Ascending aorta (tissue), 2 donors: ENCODE data around the gene ELAC1. TPM values are rescaled to one million over a fixed set of nuclear protein-coding genes. Genes with fewer than 3 reads are reported as not detected.

Experiments
- DNase-seq, 2 donors: peaks; one replicate each; pipeline ENCODE4 v3.0.0-alpha.2; 2019; ENCODE audit warnings: low spot score in 2 of 2
- H3K27ac ChIP-seq, 2 donors: fragments of 200-600 bp; sonication (generic); one replicate each; pipeline ENCODE4 v1.5.1; 2016 to 2017; ENCODE audit warnings: mild to moderate bottlenecking in 1 of 2
- H3K27me3 ChIP-seq: fragments of 200-600 bp; sonication (generic); one replicate; pipeline ENCODE4 v1.5.1; 2017
- H3K36me3 ChIP-seq, 2 donors: fragments of 200-600 bp; sonication (generic); one replicate each; pipeline ENCODE4 v1.5.1; 2016
- H3K4me1 ChIP-seq, 2 donors: fragments of 200-600 bp; sonication (generic); one replicate each; pipeline ENCODE4 v1.5.1; 2016 to 2017; ENCODE audit warnings: mild to moderate bottlenecking in 1 of 2
- H3K4me3 ChIP-seq, 2 donors: fragments of 200-600 bp; sonication (generic); one replicate each; pipeline ENCODE4 v1.5.1; 2016 to 2017; ENCODE audit warnings: mild to moderate bottlenecking in 1 of 2
- H3K9me3 ChIP-seq, 2 donors: fragments of 200-600 bp; sonication (generic); one replicate each; pipeline ENCODE4 v1.5.1; 2016
- intact Hi-C: fragments of 100-400 bp; cut with DNase I; formaldehyde crosslinking; loops from one replicate; pipeline ENCODE4 v1.15.1; 2023
- total RNA-seq: library from RNA; depleted of rRNA; stranded (reverse); fragments of >200 nt; gene quantifications from one replicate; pipeline ENCODE4 v1.1.0, GENCODE V29; 2016
- TF ChIP-seq, protein P1 (sequence below), 3 experiments: fragments of 200-600 bp in 2 of 3; fragments of 450-650 bp in 1 of 3; sonication (generic) in 2 of 3; IDR thresholded peaks; one replicate each; pipeline ENCODE4 v1.5.1; 2016 to 2019; ENCODE audit warnings: antibody characterized with exemption in 3 of 3, mild to moderate bottlenecking in 1 of 3, moderate library complexity in 1 of 3

Gene ELAC1
- total RNA-seq, 1 donor from 2014 or later: not detected

DNA sequence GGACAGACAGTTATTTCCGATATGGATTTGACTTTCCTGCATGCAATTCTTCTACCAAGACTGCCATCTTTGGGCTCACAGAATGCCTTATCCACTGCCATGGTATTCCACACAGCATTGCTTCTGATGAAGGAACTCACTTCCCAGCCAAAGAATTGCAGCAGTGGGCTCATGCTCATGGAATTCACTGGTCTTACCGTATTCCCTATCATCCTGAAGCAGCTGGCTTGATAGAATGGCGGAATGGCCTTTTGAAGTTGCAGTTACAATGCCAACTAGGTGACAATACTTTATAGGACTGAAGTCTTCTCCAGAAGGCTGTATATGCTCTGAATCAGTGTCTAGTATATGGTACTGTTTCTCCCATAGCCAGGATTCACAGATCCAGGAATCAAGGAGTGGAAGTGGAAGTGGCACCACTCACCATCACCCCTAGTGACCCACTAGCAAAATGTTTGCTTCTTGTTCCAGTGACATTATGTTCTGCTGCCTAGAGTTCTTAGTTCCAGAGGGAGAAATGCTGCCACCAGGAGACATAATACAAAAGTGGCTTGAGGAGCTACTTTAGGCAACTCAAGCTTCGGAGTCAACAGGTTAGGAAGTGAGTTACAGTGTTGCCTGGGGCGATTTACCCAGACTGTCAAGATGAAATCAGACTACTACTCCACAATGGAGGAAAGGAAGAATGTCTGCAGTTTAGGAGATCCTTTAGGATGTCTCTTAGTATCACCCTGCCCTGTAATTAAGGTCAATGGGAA, 38.4 kb downstream of the ELAC1 start:
- Histone ChIP-seq H3K36me3 (no peaks in the 10 kb centered on the region), H3K27me3 (no peaks in the 10 kb centered on the region), H3K4me3 (no peak overlapping the region), H3K9me3 (no peaks in the 10 kb centered on the region), H3K27ac (no peak overlapping the region), H3K4me1 (no peaks in the 10 kb centered on the region)
- TF ChIP-seq, protein P1, sequence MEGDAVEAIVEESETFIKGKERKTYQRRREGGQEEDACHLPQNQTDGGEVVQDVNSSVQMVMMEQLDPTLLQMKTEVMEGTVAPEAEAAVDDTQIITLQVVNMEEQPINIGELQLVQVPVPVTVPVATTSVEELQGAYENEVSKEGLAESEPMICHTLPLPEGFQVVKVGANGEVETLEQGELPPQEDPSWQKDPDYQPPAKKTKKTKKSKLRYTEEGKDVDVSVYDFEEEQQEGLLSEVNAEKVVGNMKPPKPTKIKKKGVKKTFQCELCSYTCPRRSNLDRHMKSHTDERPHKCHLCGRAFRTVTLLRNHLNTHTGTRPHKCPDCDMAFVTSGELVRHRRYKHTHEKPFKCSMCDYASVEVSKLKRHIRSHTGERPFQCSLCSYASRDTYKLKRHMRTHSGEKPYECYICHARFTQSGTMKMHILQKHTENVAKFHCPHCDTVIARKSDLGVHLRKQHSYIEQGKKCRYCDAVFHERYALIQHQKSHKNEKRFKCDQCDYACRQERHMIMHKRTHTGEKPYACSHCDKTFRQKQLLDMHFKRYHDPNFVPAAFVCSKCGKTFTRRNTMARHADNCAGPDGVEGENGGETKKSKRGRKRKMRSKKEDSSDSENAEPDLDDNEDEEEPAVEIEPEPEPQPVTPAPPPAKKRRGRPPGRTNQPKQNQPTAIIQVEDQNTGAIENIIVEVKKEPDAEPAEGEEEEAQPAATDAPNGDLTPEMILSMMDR (IDR thresholded peaks at IDR 0.05): no peak
- no peak for DNase-seq
- intact Hi-C loops: no loop called here

DNA sequence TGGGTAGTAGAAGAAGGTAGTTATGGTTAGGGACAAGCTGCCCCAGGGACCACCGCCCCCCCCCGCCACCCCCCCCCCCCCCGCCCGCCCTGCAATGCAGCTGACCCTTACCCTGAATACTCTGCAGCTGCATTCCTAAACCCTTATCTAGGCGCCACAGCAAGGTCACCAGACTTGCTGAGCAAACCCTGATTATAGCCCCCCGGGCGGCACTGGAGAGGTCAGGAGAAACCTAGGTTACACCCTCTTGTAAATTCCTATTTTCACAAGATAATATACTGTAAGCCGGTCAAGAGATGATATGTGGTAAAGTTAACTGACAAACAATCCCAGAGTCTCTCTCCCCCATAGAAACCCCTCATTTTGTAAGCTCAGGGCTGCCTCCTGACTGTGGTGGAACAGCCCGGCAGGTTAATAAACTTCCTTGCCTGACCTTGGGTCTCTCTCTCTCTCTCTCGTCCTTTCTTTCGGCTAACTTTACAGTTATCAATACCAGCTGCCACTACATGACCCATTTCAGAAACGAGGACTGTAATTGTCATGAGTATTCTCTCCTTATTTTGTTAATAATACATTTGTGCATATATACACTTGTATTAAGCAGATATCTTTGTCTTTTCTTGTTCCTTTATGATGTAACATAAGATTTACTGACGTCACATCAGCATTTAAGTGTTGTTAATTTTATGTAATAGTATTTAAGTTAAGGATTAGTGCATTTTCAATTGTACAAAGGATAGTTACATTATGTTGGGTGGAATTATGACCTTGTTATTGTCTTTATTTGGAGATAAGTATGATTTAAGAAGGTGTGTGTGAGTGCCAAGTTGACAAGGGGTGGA, 39.3 kb downstream of the ELAC1 start:
- H3K4me3 ChIP-seq: no peak overlapping the region
- no peaks in the 10 kb centered on the region for H3K27me3 ChIP-seq
- TF ChIP-seq, protein P1 (IDR thresholded peaks at IDR 0.05): no peak
- intact Hi-C loops: no loop called here
- DNase-seq: no peak
- no peaks in the 10 kb centered on the region for H3K36me3 ChIP-seq
- no peak overlapping the region for H3K27ac ChIP-seq
- no peaks in the 10 kb centered on the region for H3K9me3 ChIP-seq
- no peaks in the 10 kb centered on the region for H3K4me1 ChIP-seq

DNA sequence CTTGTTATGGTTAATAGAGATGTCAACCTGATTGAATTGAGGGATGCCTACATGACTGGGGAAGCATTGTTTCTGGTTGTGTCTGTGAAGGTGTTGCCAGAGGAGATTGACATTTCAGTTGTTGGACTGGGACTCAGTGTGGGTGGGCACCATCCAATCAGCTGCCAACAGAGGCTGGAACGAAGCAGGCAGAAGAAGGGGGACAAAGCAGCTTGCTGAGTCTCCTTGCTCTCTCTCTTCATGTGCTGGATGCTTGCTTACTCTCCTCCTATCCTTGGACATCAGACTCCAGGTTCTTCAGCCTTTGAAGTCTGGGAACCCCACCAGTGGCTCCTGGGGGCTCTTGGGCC, 39.9 kb downstream of the ELAC1 start:
- no peaks in the 10 kb centered on the region for H3K36me3 ChIP-seq
- intact Hi-C loops: no loop called here
- no peaks in the 10 kb centered on the region for H3K9me3 ChIP-seq
- no peak overlapping the region for H3K4me3 ChIP-seq
- no peak for DNase-seq
- no peak overlapping the region for H3K27ac ChIP-seq
- no peaks in the 10 kb centered on the region for H3K27me3 ChIP-seq
- TF ChIP-seq, protein P1 (IDR thresholded peaks at IDR 0.05): no peak
- H3K4me1 ChIP-seq: no peaks in the 10 kb centered on the region

DNA sequence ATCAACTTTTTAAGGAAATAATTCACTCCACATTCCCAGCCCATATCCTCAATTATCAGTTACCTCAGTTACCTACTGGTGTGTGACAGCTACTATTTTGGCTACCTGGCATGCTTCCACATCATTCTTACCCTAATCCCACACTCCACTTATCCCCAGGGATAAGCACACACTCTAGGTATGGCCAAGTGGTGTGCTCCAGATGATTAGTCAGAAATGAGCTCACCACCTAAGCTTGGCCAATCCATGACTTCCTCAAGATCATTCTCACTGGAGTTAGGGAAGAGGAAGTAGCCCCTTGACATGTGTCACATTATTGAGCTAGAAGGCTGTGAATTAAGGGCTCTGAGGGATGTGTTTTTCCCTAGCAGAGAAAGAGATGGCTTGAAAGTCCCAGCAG, 41.2 kb downstream of the ELAC1 start:
- Histone ChIP-seq H3K27ac (no peak overlapping the region), H3K4me1 (no peaks in the 10 kb centered on the region), H3K36me3 (no peaks in the 10 kb centered on the region), H3K4me3 (no peak overlapping the region), H3K27me3 (no peaks in the 10 kb centered on the region), H3K9me3 (no peaks in the 10 kb centered on the region)
- intact Hi-C loops: no loop called here
- TF ChIP-seq, protein P1 (IDR thresholded peaks at IDR 0.05): no peak
- no peak for DNase-seq

GRCh38 chr18:51010218-51010617, 42.4 kb downstream of the ELAC1 start:
- no peaks in the 10 kb centered on the region for H3K4me1 ChIP-seq
- no peak overlapping the region for H3K27ac ChIP-seq
- TF ChIP-seq, protein P1 (IDR thresholded peaks at IDR 0.05): no peak
- intact Hi-C loops: no loop called here
- no peaks in the 10 kb centered on the region for H3K27me3 ChIP-seq
- DNase-seq: no peak
- H3K9me3 ChIP-seq: no peaks in the 10 kb centered on the region
- no peak overlapping the region for H3K4me3 ChIP-seq
- no peaks in the 10 kb centered on the region for H3K36me3 ChIP-seq
